MG63 (cell line): ENCODE data around the gene GAST. TPM values are rescaled to one million over a fixed set of nuclear protein-coding genes. Genes with fewer than 3 reads are reported as not detected.
"Not testable (repeated sequence)": the region's sequence is repeated elsewhere in the genome, so short reads cannot be mapped to it uniquely, and the experiment has no call there.

Experiments used
- DNase-seq: peaks from one replicate; pipeline ENCODE4 v3.0.0-alpha.2; 2020
- H3K27me3 ChIP-seq: fragments of 250-450 bp; sonication (Bioruptor Pico); 2 replicates; pipeline ENCODE4 v1.5.1; 2020; ENCODE audit warnings: mild to moderate bottlenecking, moderate library complexity
- H3K36me3 ChIP-seq: fragments of 250-450 bp; sonication (Bioruptor Pico); 2 replicates; pipeline ENCODE4 v1.5.1; 2020; ENCODE audit warnings: mild to moderate bottlenecking, moderate library complexity
- H3K4me3 ChIP-seq: fragments of 250-450 bp; sonication (Bioruptor Pico); 2 replicates; pipeline ENCODE4 v1.5.1; 2020; ENCODE audit warnings: mild to moderate bottlenecking, moderate library complexity
- H3K9me3 ChIP-seq: fragments of 250-450 bp; sonication (Bioruptor Pico); 2 replicates; pipeline ENCODE4 v1.5.1; 2020; ENCODE audit warnings: mild to moderate bottlenecking, moderate library complexity
- total RNA-seq: library from RNA; depleted of rRNA; stranded (reverse); fragments of >200 nt; shearing (Covaris generic); gene quantifications from 2 replicates; pipeline ENCODE4 v1.2.3, GENCODE V29; 2014; ENCODE audit warnings: low replicate concordance

The GAST gene
- total RNA-seq, 1 experiment from 2014 or later: not detected

DNA sequence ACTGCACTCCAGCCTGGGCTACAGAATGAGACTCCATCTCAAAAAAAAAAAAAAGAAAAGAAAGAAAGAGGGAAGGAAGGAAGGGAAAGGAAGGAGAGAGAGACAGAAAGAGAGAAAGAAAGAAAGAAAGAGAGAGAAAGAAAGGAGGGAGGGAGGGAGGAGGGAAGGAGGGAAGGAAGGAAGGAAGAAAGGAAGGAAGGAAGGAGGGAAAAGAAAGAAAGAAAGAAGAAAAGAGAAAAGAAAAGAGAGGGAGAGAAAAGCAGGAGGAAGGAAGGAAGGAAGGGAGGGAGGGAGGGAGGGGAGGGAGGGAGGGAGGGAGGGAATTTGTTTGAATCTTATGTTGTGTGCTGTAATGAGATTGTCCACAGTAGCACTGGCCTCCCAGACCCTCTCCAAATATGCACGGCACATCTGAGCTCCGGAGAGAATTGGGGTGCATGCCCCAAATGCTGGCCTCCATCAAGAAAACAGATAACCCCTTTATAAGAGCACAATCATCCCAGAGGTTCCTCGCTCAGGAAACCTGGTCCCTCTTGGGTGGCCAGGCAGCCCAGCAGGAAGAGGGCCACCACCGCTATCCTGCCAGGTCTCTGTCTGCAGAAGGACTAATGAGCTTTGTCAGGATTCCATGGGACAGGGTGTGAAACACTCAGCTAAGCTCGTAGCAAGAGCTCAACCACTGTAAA lies 32.2 kb upstream of the GAST start:
- Histone ChIP-seq H3K4me3 (no peak overlapping the region), H3K27me3 (no peaks in the 10 kb centered on the region), H3K9me3 (no peaks in the 10 kb centered on the region), H3K36me3 (no peaks in the 10 kb centered on the region)
- DNase-seq: no peak

- H3K27me3 ChIP-seq: no peaks in the 10 kb centered on the region
- H3K4me3 ChIP-seq: no peak overlapping the region
- H3K9me3 ChIP-seq: no peaks in the 10 kb centered on the region
- DNase-seq: no peak
- no peaks in the 10 kb centered on the region for H3K36me3 ChIP-seq
Measured at GRCh38 chr17:41680426-41681040, 31.6 kb upstream of the GAST start.

- Histone ChIP-seq H3K9me3 (no peaks in the 10 kb centered on the region), H3K27me3 (no peaks in the 10 kb centered on the region), H3K36me3 (no peaks in the 10 kb centered on the region), H3K4me3 (no peak overlapping the region)
- DNase-seq: no peak
Measured at GRCh38 chr17:41681776-41682175, 30.4 kb upstream of the GAST start.

- H3K36me3 ChIP-seq: no peaks in the 10 kb centered on the region
- no peak overlapping the region for H3K4me3 ChIP-seq
- no peaks in the 10 kb centered on the region for H3K27me3 ChIP-seq
- no peak for DNase-seq
- no peaks in the 10 kb centered on the region for H3K9me3 ChIP-seq
Measured at GRCh38 chr17:41682631-41683030, 29.5 kb upstream of the GAST start.

- no peak for DNase-seq
- Histone ChIP-seq H3K27me3 (no peaks in the 10 kb centered on the region), H3K36me3 (no peaks in the 10 kb centered on the region), H3K4me3 (no peak overlapping the region), H3K9me3 (no peaks in the 10 kb centered on the region)
Measured at GRCh38 chr17:41683441-41684007, 28.6 kb upstream of the GAST start.

- Histone ChIP-seq H3K9me3 (no peaks in the 10 kb centered on the region), H3K4me3 (no peak overlapping the region), H3K36me3 (peaks cover 3% of the 10 kb centered on the region), H3K27me3 (no peaks in the 10 kb centered on the region)
- no peak for DNase-seq
Measured at GRCh38 chr17:41684035-41684434, 28.1 kb upstream of the GAST start.

GRCh38 chr17:41685753-41686152 lies 26.4 kb upstream of the GAST start:
- H3K36me3 ChIP-seq: peaks cover 19% of the 10 kb centered on the region
- H3K27me3 ChIP-seq, H3K9me3 ChIP-seq, DNase-seq, H3K4me3 ChIP-seq: not testable (repeated sequence)

DNA sequence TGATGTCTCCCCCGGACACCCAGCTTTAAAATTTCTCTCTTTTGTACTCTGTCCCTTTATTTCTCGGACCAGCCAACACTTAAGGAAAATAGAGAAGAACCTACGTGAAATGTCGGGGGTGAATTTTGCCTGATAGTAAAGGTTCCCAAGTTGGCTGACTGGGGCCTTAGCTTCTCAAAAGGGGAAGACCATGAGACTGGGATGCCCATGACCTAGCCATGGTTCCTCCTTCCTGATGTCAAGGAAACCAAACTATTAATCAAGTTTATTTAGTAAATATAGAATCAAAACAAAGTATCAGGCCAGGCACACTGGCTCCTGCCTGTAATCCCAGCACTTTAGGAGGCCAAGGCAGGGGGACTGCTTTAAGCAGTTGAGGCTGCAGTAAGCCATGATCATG lies 25.9 kb upstream of the GAST start:
- peaks cover 24% of the 10 kb centered on the region for H3K36me3 ChIP-seq
- no peak overlapping the region for H3K4me3 ChIP-seq
- no peaks in the 10 kb centered on the region for H3K9me3 ChIP-seq
- DNase-seq: no peak
- H3K27me3 ChIP-seq: no peaks in the 10 kb centered on the region

- peak overlapping the region; percentile 97 for H3K4me3 ChIP-seq
- peak; percentile 67 for DNase-seq
Measured at GRCh38 chr17:41687828-41688640, 24.1 kb upstream of the GAST start.

GRCh38 chr17:41688641-41689496 lies 23.3 kb upstream of the GAST start, which contains the start of gene EIF1:
Gene EIF1, plus strand, starts transcription at chr17:41688885. Its CDS starts 154 bp downstream, at chr17:41689039.
- H3K27me3 ChIP-seq: no peaks in the 10 kb centered on the region
- no peaks in the 10 kb centered on the region for H3K9me3 ChIP-seq
- DNase-seq: peak; percentile 99
- peaks cover 48% of the 10 kb centered on the region for H3K36me3 ChIP-seq
- peak within 1 kb of the TSS; percentile 97 for H3K4me3 ChIP-seq

More at GRCh38 chr17:41687828-41688640, 24.1 kb upstream of the GAST start:
- Histone ChIP-seq H3K36me3 (peaks cover 42% of the 10 kb centered on the region), H3K9me3 (no peaks in the 10 kb centered on the region), H3K27me3 (no peaks in the 10 kb centered on the region)

GRCh38 chr17:41689497-41690299 lies 22.4 kb upstream of the GAST start:
- peaks cover 55% of the 10 kb centered on the region for H3K36me3 ChIP-seq
- peak; percentile 33 for DNase-seq
- peak overlapping the region; percentile 97 for H3K4me3 ChIP-seq
- no peaks in the 10 kb centered on the region for H3K27me3 ChIP-seq
- no peaks in the 10 kb centered on the region for H3K9me3 ChIP-seq

DNA sequence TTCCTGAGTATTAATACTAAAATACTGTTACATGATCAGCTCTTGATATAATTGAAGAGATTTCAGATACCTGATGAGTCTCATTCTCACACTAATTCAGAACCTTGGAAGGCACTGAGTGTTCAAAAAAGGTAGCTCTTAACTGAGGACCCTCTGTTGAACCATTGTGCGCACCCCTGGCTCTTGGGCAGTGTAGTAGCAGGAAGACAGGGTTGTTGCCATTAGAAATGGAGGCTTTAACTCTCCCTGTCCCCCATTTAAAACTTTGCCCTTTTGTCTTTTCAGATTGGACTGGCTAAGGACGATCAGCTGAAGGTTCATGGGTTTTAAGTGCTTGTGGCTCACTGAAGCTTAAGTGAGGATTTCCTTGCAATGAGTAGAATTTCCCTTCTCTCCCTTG lies 21.6 kb upstream of the GAST start:
- H3K27me3 ChIP-seq: no peaks in the 10 kb centered on the region
- H3K9me3 ChIP-seq: no peaks in the 10 kb centered on the region
- no peak for DNase-seq
- peaks cover 55% of the 10 kb centered on the region for H3K36me3 ChIP-seq
- peak overlapping the region; percentile 97 for H3K4me3 ChIP-seq

GRCh38 chr17:41691031-41691777 lies 20.9 kb upstream of the GAST start:
- Histone ChIP-seq H3K36me3 (peaks cover 55% of the 10 kb centered on the region), H3K4me3 (peak overlapping the region; percentile 97), H3K9me3 (no peaks in the 10 kb centered on the region), H3K27me3 (no peaks in the 10 kb centered on the region)
- DNase-seq: no peak

DNA sequence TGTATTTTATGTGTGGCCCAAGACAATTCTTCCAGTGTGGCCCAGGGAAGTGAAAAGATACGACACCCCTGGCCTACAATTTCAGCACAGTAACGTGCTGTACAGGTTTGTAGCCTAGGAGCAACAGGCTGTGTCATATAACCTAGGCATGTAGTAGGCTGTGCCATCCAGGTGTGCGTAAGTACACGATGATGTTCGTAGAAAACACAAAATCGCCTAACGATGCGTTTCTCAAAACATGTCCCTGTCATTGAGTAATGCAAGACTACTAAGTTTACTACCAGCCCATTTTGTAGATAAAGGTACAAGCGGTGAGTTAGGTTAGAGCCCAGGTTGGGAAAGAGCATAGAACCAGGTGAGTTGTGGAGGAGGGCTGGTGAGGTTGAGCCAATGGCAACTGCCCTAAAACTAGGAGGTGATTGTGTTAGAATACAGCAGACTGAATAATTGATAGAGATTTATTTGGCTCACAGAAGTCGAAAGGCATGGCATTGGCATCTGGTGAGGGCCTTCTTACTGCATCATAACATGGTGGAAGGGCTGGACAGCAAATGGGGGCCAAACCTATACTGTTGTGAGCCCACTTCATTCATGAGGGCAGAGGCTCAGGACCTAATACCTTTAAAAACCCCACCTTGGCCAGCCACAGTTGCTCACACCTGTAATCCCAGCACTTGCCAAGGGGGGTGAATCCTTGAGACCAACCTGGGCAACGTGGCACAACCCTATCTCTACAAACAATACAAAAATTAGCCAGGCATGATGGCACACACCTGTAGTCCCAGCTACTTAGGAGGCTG lies 19.2 kb upstream of the GAST start:
- no peaks in the 10 kb centered on the region for H3K9me3 ChIP-seq
- peaks cover 55% of the 10 kb centered on the region for H3K36me3 ChIP-seq
- H3K4me3 ChIP-seq: no peak overlapping the region
- no peak for DNase-seq
- H3K27me3 ChIP-seq: no peaks in the 10 kb centered on the region
